ENCODE data around the gene ITGA2B. TPM values are rescaled to one million over a fixed set of nuclear protein-coding genes. Genes with fewer than 3 reads are reported as not detected.
A peak's percentile ranks its signal among the peaks of the same experiment; 100 is the strongest.

Gene ITGA2B
- total and polyA plus RNA-seq, 2 donors (not counting 1 experiment from before 2014, with no cell fraction given), result 0.10 to 0.66 TPM

- Histone ChIP-seq H3K9ac (ENCODE audit: insufficient read depth, low read length) (no peak overlapping the region), H3K79me2 (ENCODE audit: control insufficient read depth, insufficient read depth, low read length) (no peaks in the 10 kb centered on the region), H3K9me3 (ENCODE audit: control insufficient read depth, insufficient read depth, low read depth, low read length) (no peaks in the 10 kb centered on the region), H3K4me2 (ENCODE audit: extremely low read depth, insufficient read depth, low read length) (no peak overlapping the region), H3K4me3 (replicated peaks in 1 of 4; ENCODE audit: control extremely low read depth in 1 of 4, insufficient read depth in 1 of 4, low read depth in 3 of 4, low read length in 4 of 4) (no peak overlapping the region), H4K20me1 (ENCODE audit: control insufficient read depth, extremely low read depth, insufficient read depth, low read length) (no peaks in the 10 kb centered on the region), H3K4me1 (ENCODE audit: control insufficient read depth, extremely low read depth, insufficient read depth, low read length) (no peaks in the 10 kb centered on the region), H3K27ac (ENCODE audit: insufficient read depth, low read length) (no peak overlapping the region), H2AFZ (ENCODE audit: low read length) (no peak overlapping the region), H3K27me3 (ENCODE audit: control insufficient read depth, insufficient read depth, low read length) (no peaks in the 10 kb centered on the region), H3K36me3 (ENCODE audit: control insufficient read depth, insufficient read depth, low read length) (no peaks in the 10 kb centered on the region)
- TF ChIP-seq CTCF (conservative IDR thresholded peaks at IDR 0.05 in 1 of 2, IDR thresholded peaks at IDR 0.05 in 1 of 2; ENCODE audit: low read depth in 1 of 2, low read length in 2 of 2) (peak; percentile 53 to 64), EZH2 (IDR thresholded peaks at IDR 0.05; ENCODE audit: low read length, missing control alignments) (no peak)
- DNase-seq (ENCODE audit: low read depth in 2 of 2), result peak in 1 of 2 donors; percentile 68
These were observed 13.3 kb downstream of the ITGA2B start for GRCh38 chr17:44376124-44376523.

- no peaks in the 10 kb centered on the region for H3K36me3 ChIP-seq (ENCODE audit: control insufficient read depth, insufficient read depth, low read length)
- H3K9me3 ChIP-seq (ENCODE audit: control insufficient read depth, insufficient read depth, low read depth, low read length), result no peaks in the 10 kb centered on the region
- no peaks in the 10 kb centered on the region for H4K20me1 ChIP-seq (ENCODE audit: control insufficient read depth, extremely low read depth, insufficient read depth, low read length)
- no peak for DNase-seq (ENCODE audit: low read depth in 2 of 2)
- no peaks in the 10 kb centered on the region for H3K27me3 ChIP-seq (ENCODE audit: control insufficient read depth, insufficient read depth, low read length)
- no peak overlapping the region for H3K4me3 ChIP-seq (replicated peaks in 1 of 4; ENCODE audit: control extremely low read depth in 1 of 4, insufficient read depth in 1 of 4, low read depth in 3 of 4, low read length in 4 of 4)
- no peak for TF ChIP-seq CTCF (conservative IDR thresholded peaks at IDR 0.05 in 1 of 2, IDR thresholded peaks at IDR 0.05 in 1 of 2; ENCODE audit: low read depth in 1 of 2, low read length in 2 of 2)
- no peak for TF ChIP-seq EZH2 (IDR thresholded peaks at IDR 0.05; ENCODE audit: low read length, missing control alignments)
- no peak overlapping the region for H3K27ac ChIP-seq (ENCODE audit: insufficient read depth, low read length)
- no peaks in the 10 kb centered on the region for H3K4me1 ChIP-seq (ENCODE audit: control insufficient read depth, extremely low read depth, insufficient read depth, low read length)
- H2AFZ ChIP-seq (ENCODE audit: low read length), result no peak overlapping the region
- H3K9ac ChIP-seq (ENCODE audit: insufficient read depth, low read length), result no peak overlapping the region
- no peak overlapping the region for H3K4me2 ChIP-seq (ENCODE audit: extremely low read depth, insufficient read depth, low read length)
- H3K79me2 ChIP-seq (ENCODE audit: control insufficient read depth, insufficient read depth, low read length), result no peaks in the 10 kb centered on the region
These were observed 14.0 kb downstream of the ITGA2B start for GRCh38 chr17:44375196-44376017.

GRCh38 chr17:44374306-44375195 is 14.9 kb downstream of the ITGA2B start:
- Histone ChIP-seq H3K4me1 (ENCODE audit: control insufficient read depth, extremely low read depth, insufficient read depth, low read length) (no peaks in the 10 kb centered on the region), H3K9ac (ENCODE audit: insufficient read depth, low read length) (no peak overlapping the region), H3K36me3 (ENCODE audit: control insufficient read depth, insufficient read depth, low read length) (no peaks in the 10 kb centered on the region), H3K79me2 (ENCODE audit: control insufficient read depth, insufficient read depth, low read length) (no peaks in the 10 kb centered on the region), H3K27me3 (ENCODE audit: control insufficient read depth, insufficient read depth, low read length) (no peaks in the 10 kb centered on the region), H3K9me3 (ENCODE audit: control insufficient read depth, insufficient read depth, low read depth, low read length) (no peaks in the 10 kb centered on the region), H4K20me1 (ENCODE audit: control insufficient read depth, extremely low read depth, insufficient read depth, low read length) (no peaks in the 10 kb centered on the region), H3K27ac (ENCODE audit: insufficient read depth, low read length) (no peak overlapping the region), H3K4me2 (ENCODE audit: extremely low read depth, insufficient read depth, low read length) (no peak overlapping the region), H3K4me3 (replicated peaks in 1 of 4; ENCODE audit: control extremely low read depth in 1 of 4, insufficient read depth in 1 of 4, low read depth in 3 of 4, low read length in 4 of 4) (no peak overlapping the region), H2AFZ (ENCODE audit: low read length) (no peak overlapping the region)
- DNase-seq (ENCODE audit: low read depth in 2 of 2), result no peak
- no peak for TF ChIP-seq CTCF (conservative IDR thresholded peaks at IDR 0.05 in 1 of 2, IDR thresholded peaks at IDR 0.05 in 1 of 2; ENCODE audit: low read depth in 1 of 2, low read length in 2 of 2)
- no peak for TF ChIP-seq EZH2 (IDR thresholded peaks at IDR 0.05; ENCODE audit: low read length, missing control alignments)
